H1 (cell line): ENCODE data around the gene ZKSCAN1. TPM values are rescaled to one million over a fixed set of nuclear protein-coding genes. Genes with fewer than 3 reads are reported as not detected.

Experiments
- CTCF ChIA-PET: fragments of 300-600 bp; sonication (Branson Sonifier 250); formaldehyde crosslinking; loops from one replicate; lab custom pipeline; 2021; ENCODE audit not compliant: partially characterized antibody; lab: Charles Lee
- POLR2A ChIA-PET: fragments of 300-600 bp; sonication (Branson Sonifier 250); formaldehyde crosslinking; loops from one replicate; lab custom pipeline; 2021; ENCODE audit warnings: inconsistent platforms; ENCODE audit not compliant: partially characterized antibody; lab: Charles Lee
- DNase-seq, 2 experiments: peaks; one replicate each; pipeline versions ENCODE4 v3.0.0 to v3.0.0-alpha.2; 2010 to 2022; ENCODE audit warnings: low spot score in 2 of 2, low read depth in 1 of 2, mixed read lengths in 1 of 2
- FAIRE-seq: peaks from 2 replicates; lab custom pipeline; 2011; peaks lifted over from hg19 to GRCh38; lab: Jason Lieb, UNC
- H2AFZ ChIP-seq: 2 replicates; pipeline ENCODE4 v1.8.1; 2012; ENCODE audit warnings: low read length, inconsistent platforms
- H2AK5ac ChIP-seq: 2 replicates; pipeline ENCODE4 v1.6.1; 2013; ENCODE audit warnings: low read depth, low read length
- H2BK120ac ChIP-seq: replicated peaks from 2 replicates; pipeline ENCODE3; 2013; ENCODE audit warnings: low read depth, low read length, inconsistent platforms
- H2BK12ac ChIP-seq: 2 replicates; pipeline ENCODE4 v1.6.1; 2013; ENCODE audit warnings: low read depth, low read length
- H2BK15ac ChIP-seq: 2 replicates; pipeline ENCODE4 v1.6.1; 2013; ENCODE audit warnings: low read length
- H2BK20ac ChIP-seq: 2 replicates; pipeline ENCODE4 v1.6.1; 2013; ENCODE audit warnings: low read length
- H2BK5ac ChIP-seq: 2 replicates; pipeline ENCODE4 v1.6.1; 2013; ENCODE audit warnings: low read depth, low read length
- H3K14ac ChIP-seq: 2 replicates; pipeline ENCODE4 v1.6.1; 2013; ENCODE audit warnings: inconsistent platforms; ENCODE audit not compliant: insufficient read length
- H3K18ac ChIP-seq: 2 replicates; pipeline ENCODE4 v1.6.1; 2013; ENCODE audit warnings: low read length; ENCODE audit errors: extremely low read depth
- H3K23ac ChIP-seq: 2 replicates; pipeline ENCODE4 v1.6.1; 2013; ENCODE audit warnings: inconsistent platforms; ENCODE audit not compliant: insufficient read length
- H3K23me2 ChIP-seq: 2 replicates; pipeline ENCODE4 v1.6.1; 2013; ENCODE audit warnings: low read depth, low read length
- H3K27ac ChIP-seq: 2 replicates; pipeline ENCODE4 v1.6.1; 2011; ENCODE audit warnings: low read depth, low read length, inconsistent platforms
- H3K27me3 ChIP-seq, 4 experiments: replicated peaks in 1 of 4; 1 replicate in 1 of 4; 2 replicates in 3 of 4; pipeline versions ENCODE4 v1.6.1 to v1.8.1; 2011 to 2013; ENCODE audit warnings: low read length in 3 of 4, mild to moderate bottlenecking in 3 of 4, inconsistent platforms in 2 of 4, mixed read lengths in 2 of 4, moderate library complexity in 1 of 4; ENCODE audit not compliant: control insufficient read depth in 3 of 4, insufficient read depth in 3 of 4; ENCODE audit errors: extremely low read depth in 1 of 4
- H3K36me3 ChIP-seq, 4 experiments: 2 replicates each; pipeline versions ENCODE4 v1.6.1 to v1.8.1; 2011 to 2013; ENCODE audit warnings: mild to moderate bottlenecking in 4 of 4, low read length in 3 of 4, moderate library complexity in 2 of 4, control low read depth in 1 of 4, inconsistent platforms in 1 of 4; ENCODE audit not compliant: insufficient read depth in 4 of 4, control insufficient read depth in 2 of 4
- H3K4ac ChIP-seq: replicated peaks from 2 replicates; pipeline ENCODE3; 2013; ENCODE audit warnings: low read length, low read depth, mixed read lengths, inconsistent platforms; ENCODE audit not compliant: insufficient read length
- H3K4me1 ChIP-seq, 4 experiments: replicated peaks in 1 of 4; 1 replicate in 1 of 4; 2 replicates in 3 of 4; pipeline versions ENCODE4 v1.6.1 to v1.8.1; 2011 to 2013; ENCODE audit warnings: low read length in 3 of 4, inconsistent platforms in 2 of 4, mixed read lengths in 1 of 4; ENCODE audit not compliant: insufficient read depth in 4 of 4, control insufficient read depth in 3 of 4
- H3K4me2 ChIP-seq, 2 experiments: 2 replicates each; pipeline versions ENCODE4 v1.6.1 to v1.8.1; 2011 to 2013; ENCODE audit warnings: low read depth in 2 of 2, low read length in 2 of 2, control low read depth in 1 of 2, inconsistent platforms in 1 of 2, mild to moderate bottlenecking in 1 of 2; ENCODE audit not compliant: insufficient read depth in 1 of 2
- H3K4me3 ChIP-seq, 4 experiments: fragments of 200-600, 300-600 bp in 1 of 4; sonication (generic), shearing (Covaris generic), sonication (Bioruptor Twin) in 1 of 4; 2 replicates each; pipeline versions ENCODE4 v1.5.1 to v1.8.1; 2011 to 2016; ENCODE audit warnings: low read length in 4 of 4, low read depth in 3 of 4, control low read depth in 2 of 4, inconsistent platforms in 2 of 4, mild to moderate bottlenecking in 2 of 4, mixed read lengths in 1 of 4, moderate library complexity in 1 of 4; ENCODE audit not compliant: insufficient read depth in 2 of 4; ENCODE audit errors: extremely low read depth in 1 of 4
- H3K56ac ChIP-seq: replicated peaks from 2 replicates; pipeline ENCODE3; 2013; ENCODE audit warnings: low read depth, mild to moderate bottlenecking, mixed read lengths, low read length, inconsistent platforms; ENCODE audit not compliant: insufficient read length
- H3K79me1 ChIP-seq: 2 replicates; pipeline ENCODE4 v1.6.1; 2013; ENCODE audit warnings: low read depth, low read length, control low read depth
- H3K79me2 ChIP-seq, 2 experiments: 2 replicates each; pipeline versions ENCODE4 v1.6.1 to v1.8.1; 2012 to 2013; ENCODE audit warnings: low read length in 2 of 2, mild to moderate bottlenecking in 2 of 2, inconsistent platforms in 1 of 2; ENCODE audit not compliant: insufficient read depth in 2 of 2, control insufficient read depth in 1 of 2
- H3K9ac ChIP-seq, 4 experiments: replicated peaks in 1 of 4; 1 replicate in 1 of 4; 2 replicates in 3 of 4; pipeline versions ENCODE4 v1.6.1 to v1.8.1; 2011 to 2013; ENCODE audit warnings: low read depth in 3 of 4, low read length in 3 of 4, control low read depth in 2 of 4, mild to moderate bottlenecking in 2 of 4, moderate library complexity in 2 of 4, inconsistent platforms in 1 of 4; ENCODE audit errors: extremely low read depth in 1 of 4
- H3K9me3 ChIP-seq, 2 experiments: 2 replicates each; pipeline versions ENCODE4 v1.6.1 to v1.8.1; 2012 to 2013; ENCODE audit warnings: mild to moderate bottlenecking in 2 of 2, moderate library complexity in 2 of 2, control low read depth in 1 of 2, inconsistent platforms in 1 of 2, low read depth in 1 of 2, low read length in 1 of 2, mixed read lengths in 1 of 2; ENCODE audit not compliant: insufficient read depth in 2 of 2
- H4K20me1 ChIP-seq, 2 experiments: replicated peaks in 1 of 2; 2 replicates each; pipeline versions ENCODE3 to v1.8.1; 2011 to 2013; ENCODE audit warnings: inconsistent platforms in 2 of 2, low read length in 2 of 2, mild to moderate bottlenecking in 1 of 2; ENCODE audit not compliant: insufficient read depth in 2 of 2, control insufficient read depth in 1 of 2
- H4K5ac ChIP-seq: 2 replicates; pipeline ENCODE4 v1.6.1; 2013; ENCODE audit warnings: low read length, low read depth, mixed read lengths, inconsistent platforms; ENCODE audit not compliant: insufficient read length
- H4K8ac ChIP-seq: 2 replicates; pipeline ENCODE4 v1.8.0; 2013; ENCODE audit warnings: mild to moderate bottlenecking, moderate library complexity, low read length, inconsistent platforms; ENCODE audit not compliant: insufficient read depth; ENCODE audit errors: extremely low read depth
- H4K91ac ChIP-seq: replicated peaks from 2 replicates; pipeline ENCODE3; 2013; ENCODE audit warnings: low read length, mixed read lengths, inconsistent platforms; ENCODE audit not compliant: insufficient read length
- EGR1 ChIP-seq: IDR thresholded peaks from 2 replicates; pipeline ENCODE4 v1.6.1; 2011; ENCODE audit warnings: low read depth, low read length, borderline replicate concordance
- KDM1A ChIP-seq: fragments of 200-600, 300-600 bp; sonication (generic); IDR thresholded peaks from 2 replicates; pipeline ENCODE4 v1.7.1; 2016; ENCODE audit warnings: mild to moderate bottlenecking, low read length, borderline replicate concordance
- WGBS, 2 experiments: shearing (Covaris generic) in 1 of 2; methylation state at CpG; one replicate each; pipeline versions ENCODE4 v1.1.6 to v1.1.7; 2013 to 2015; ENCODE audit warnings: low lambda C conversion rate in 2 of 2, mixed read lengths in 2 of 2, inconsistent platforms in 1 of 2, low coverage in 1 of 2, missing lambda C conversion rate in 1 of 2; ENCODE audit not compliant: insufficient replicate concordance in 2 of 2, insufficient coverage in 1 of 2, insufficient read length in 1 of 2; ENCODE audit errors: extremely low coverage in 1 of 2, missing lambda C conversion rate in 1 of 2; 5-methylcytosine and 5-hydroxymethylcytosine counted together
- polyA plus RNA-seq, 7 experiments: library from polyadenylated mRNA; depleted of rRNA in 3 of 7; stranded (reverse) in 5 of 7; unstranded in 2 of 7; fragments of >200 nt in 5 of 7; fragments of 200-250 nt in 2 of 7; gene quantifications; 1 replicate in 5 of 7; 2 replicates in 1 of 7; 4 replicates in 1 of 7; pipeline versions ENCODE4 v1.2.1 to v1.2.3, GENCODE V29; 2011 to 2013; ENCODE audit warnings: missing spikeins in 2 of 7, mixed read lengths in 2 of 7
- total RNA-seq: library from RNA; stranded (reverse); fragmentation: NEBNext Ultra II Directional; extraction: Animal tissue kit (Norgen Biotek cat#: 25700); gene quantifications from 2 replicates; pipeline ENCODE4 v1.2.1, GENCODE V29; 2021

ZKSCAN1 gene
- total and polyA plus RNA-seq, 2 of the 8 experiments (the other 6 are each of a cell fraction or from before 2014, with no cell fraction given) = 8.2 to 40.6 TPM

GRCh38 chr7:100022621-100023020, 7.2 kb downstream of the ZKSCAN1 start:
- H2BK5ac ChIP-seq = no peak overlapping the region
- no peak overlapping the region for H3K14ac ChIP-seq
- H3K36me3 ChIP-seq = peaks cover 11 to 53% (median 26%) of the 10 kb centered on the region in 4 experiments
- no peak overlapping the region for H3K9ac ChIP-seq
- no peak overlapping the region for H3K4ac ChIP-seq
- H3K23ac ChIP-seq = no peak overlapping the region
- H3K56ac ChIP-seq = no peak overlapping the region
- no peak overlapping the region for H3K4me2 ChIP-seq
- 90% methylated on average over 5 of the region's 5 CpGs; no CpG with 5 or more reads in 1 of the 2 experiments for WGBS, 2 experiments
- no peak overlapping the region for H2BK120ac ChIP-seq
- no peak overlapping the region for H2BK12ac ChIP-seq
- no peak overlapping the region for H4K91ac ChIP-seq
- H3K79me1 ChIP-seq = peaks cover 2% of the 10 kb centered on the region
- TF ChIP-seq EGR1 = no peak
- TF ChIP-seq KDM1A = no peak
- TF ChIP-seq, all 59 proteins: peak for 0
- H3K18ac ChIP-seq = no peak overlapping the region
- CTCF ChIA-PET = interaction anchor here (0.8 to 1.3 kb wide), 3 partner anchors 41 to 110 kb away, joined by 3 to 4 read pairs (median 3); no protein-coding TSS in a partner anchor
- peaks cover 5 to 42% of the 10 kb centered on the region in 2 experiments for H3K79me2 ChIP-seq
- POLR2A ChIA-PET = interaction anchor here (0.7 to 2.3 kb wide), 4 partner anchors 8 to 60 kb away, joined by 3 to 10 read pairs (median 5); no protein-coding TSS in a partner anchor
- H3K9me3 ChIP-seq = no peaks in the 10 kb centered on the region
- H3K23me2 ChIP-seq = no peaks in the 10 kb centered on the region
- H2AK5ac ChIP-seq = no peak overlapping the region
- DNase-seq = no peak
- H2AFZ ChIP-seq = no peak overlapping the region
- H3K27me3 ChIP-seq = no peaks in the 10 kb centered on the region
- H3K27ac ChIP-seq = no peak overlapping the region
- FAIRE-seq = no peak
- no peak overlapping the region; the same call in 1 of the 2 replicates for H4K8ac ChIP-seq
- H2BK15ac ChIP-seq = no peak overlapping the region
- H3K4me3 ChIP-seq = no peak overlapping the region
- no peaks in the 10 kb centered on the region for H3K4me1 ChIP-seq
- no peak overlapping the region for H2BK20ac ChIP-seq
- H4K20me1 ChIP-seq = peaks cover 2% of the 10 kb centered on the region in 2 experiments
- H4K5ac ChIP-seq = no peak overlapping the region
